Loucy (cell line): ENCODE data around the gene CREB3L4.

Experiments
- CTCF ChIP-seq: fragments of 200-600 bp; sonication (generic); conservative IDR thresholded peaks from 2 replicates; pipeline ENCODE4 v1.5.1; 2014; ENCODE audit warnings: mild to moderate bottlenecking, antibody characterized with exemption, low read length
- EZH2phosphoT487 ChIP-seq: fragments of 200-600 bp; IDR thresholded peaks from 2 replicates; pipeline ENCODE4 v1.6.1; 2018; ENCODE audit warnings: antibody characterized with exemption, mild to moderate bottlenecking, moderate library complexity, borderline replicate concordance

- TF ChIP-seq EZH2phosphoT487 (no peak), CTCF (no peak)
Observed at GRCh38 chr1:153945131-153945794, 22.4 kb upstream of the CREB3L4 start.
